HG02870 (cell line): Measurements from ENCODE around the gene ITPRID2.

ENCODE experiments used
- ATAC-seq: cut with Tn5 transposase; IDR thresholded peaks from one replicate; pipeline ENCODE4 v1.9.1; 2021; ENCODE audit warnings: mild to moderate bottlenecking, moderate library complexity; ENCODE audit not compliant: unreplicated experiment

ITPRID2 gene

GRCh38 chr2:181879295-181879694 lies 12.2 kb upstream of the ITPRID2 start:
- no peak for ATAC-seq

- no peak for ATAC-seq
Observed at GRCh38 chr2:181882246-181883020, 9.1 kb upstream of the ITPRID2 start.

GRCh38 chr2:181884601-181885000 lies 6.9 kb upstream of the ITPRID2 start:
- ATAC-seq, result no peak

- ATAC-seq, result no peak
Observed at GRCh38 chr2:181885096-181885495, 6.4 kb upstream of the ITPRID2 start.

- ATAC-seq, result no peak
Observed at GRCh38 chr2:181886192-181886591, 5.3 kb upstream of the ITPRID2 start.

- ATAC-seq, result no peak
Observed at GRCh38 chr2:181887045-181887444, 4.5 kb upstream of the ITPRID2 start.

GRCh38 chr2:181889776-181890175 lies 1.8 kb upstream of the ITPRID2 start:
- no peak for ATAC-seq

GRCh38 chr2:181890271-181890670 lies 1.3 kb upstream of the ITPRID2 start:
- ATAC-seq, result no peak

GRCh38 chr2:181891966-181892798 lies 652 bp downstream of the ITPRID2 start:
- peak; percentile 53 for ATAC-seq

GRCh38 chr2:181892799-181893435 lies 1.4 kb downstream of the ITPRID2 start:
- ATAC-seq, result no peak

- ATAC-seq, result no peak
Observed at GRCh38 chr2:181894381-181894780, 2.9 kb downstream of the ITPRID2 start.

GRCh38 chr2:181895818-181896217 lies 4.3 kb downstream of the ITPRID2 start:
- no peak for ATAC-seq

GRCh38 chr2:181896286-181896685 lies 4.8 kb downstream of the ITPRID2 start:
- ATAC-seq, result no peak

GRCh38 chr2:181900007-181900651 lies 8.6 kb downstream of the ITPRID2 start:
- ATAC-seq, result no peak

- no peak for ATAC-seq
Observed at GRCh38 chr2:181902625-181903024, 11.1 kb downstream of the ITPRID2 start.

- peak; percentile 54 for ATAC-seq
Observed at GRCh38 chr2:181904022-181904632, 12.6 kb downstream of the ITPRID2 start.

- ATAC-seq, result peak; percentile 59
Observed at GRCh38 chr2:181907057-181907456, 15.5 kb downstream of the ITPRID2 start.

GRCh38 chr2:181907635-181908034 lies 16.1 kb downstream of the ITPRID2 start:
- no peak for ATAC-seq

- no peak for ATAC-seq
Observed at GRCh38 chr2:181910028-181910831, 18.7 kb downstream of the ITPRID2 start.

GRCh38 chr2:181911830-181912229 lies 20.3 kb downstream of the ITPRID2 start:
- ATAC-seq, result no peak
